ENCODE measurements around the gene KCNJ16. TPM values are rescaled to one million over a fixed set of nuclear protein-coding genes. Genes with fewer than 3 reads are reported as not detected.

The KCNJ16 gene
- total and polyA plus RNA-seq, 2 of the 13 experiments (the other 11 are each of a cell fraction or from before 2014, with no cell fraction given) = not detected

DNA sequence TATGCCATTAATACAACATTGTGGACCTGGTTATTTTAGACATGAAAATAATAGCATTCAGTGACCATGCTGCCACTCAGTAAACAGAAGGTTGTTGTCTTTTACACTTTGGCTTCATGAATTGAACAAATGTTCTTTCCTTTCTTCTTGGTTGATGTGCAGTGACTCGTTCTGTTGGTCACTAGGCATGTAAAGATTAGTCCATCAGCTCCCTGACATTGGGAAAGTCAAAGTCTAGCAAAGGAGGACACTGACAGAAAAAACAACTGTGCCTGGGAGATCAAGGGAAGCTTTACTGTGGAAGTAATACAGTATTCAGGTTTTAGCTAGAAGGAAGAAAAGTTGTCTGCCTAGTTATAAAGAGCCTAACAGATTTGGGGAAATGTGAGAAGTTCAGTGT, 6.9 kb downstream of the KCNJ16 start:
- no peaks in the 10 kb centered on the region for H4K20me1 ChIP-seq (ENCODE audit: insufficient read depth, low read length)
- H2AFZ ChIP-seq (ENCODE audit: low read length) = no peak overlapping the region
- no peak overlapping the region for H3K9ac ChIP-seq (ENCODE audit: insufficient read depth, low read depth, low read length)
- peaks cover 75% of the 10 kb centered on the region for H3K9me3 ChIP-seq (ENCODE audit: low read length)
- H3K4me1 ChIP-seq (ENCODE audit: insufficient read depth, low read length) = no peaks in the 10 kb centered on the region
- no peak overlapping the region for H3K4me2 ChIP-seq (ENCODE audit: low read depth, low read length)
- H3K36me3 ChIP-seq (replicated peaks in 1 of 2; ENCODE audit: control insufficient read depth in 1 of 2, insufficient read depth in 2 of 2, low read length in 2 of 2) = no peaks in the 10 kb centered on the region
- H3K79me2 ChIP-seq (ENCODE audit: insufficient read depth, low read length) = no peaks in the 10 kb centered on the region
- WGBS (ENCODE audit: low lambda C conversion rate) = 0% methylated on average over 1 of the region's 1 CpG
- intact Hi-C loops (cut with micrococcal nuclease; ENCODE audit: unreplicated experiment) = no loop called here
- ChIA-PET CTCF (ENCODE audit: low intra/inter-chr PET ratio, low total read pairs) (no interaction called here), POLR2A (no interaction called here)
- H3K27ac ChIP-seq (ENCODE audit: extremely low read length, insufficient read depth, low read length) = no peak overlapping the region
- FAIRE-seq (no peak), ATAC-seq (no peak), DNase-seq (ENCODE audit: low spot score) (no peak)
- BruUV-seq (replicated peaks) = no TSS peak
- no peaks in the 10 kb centered on the region for H3K27me3 ChIP-seq (ENCODE audit: control insufficient read depth in 1 of 2, insufficient read depth in 2 of 2, low read length in 2 of 2)
- in situ Hi-C loops (cut with HindIII; ENCODE audit: extremely low pct_ligation_motif_present, low pct_unique_long_range_greater_than_20kb) = no loop called here
- no peak overlapping the region for H3K4me3 ChIP-seq (replicated peaks in 1 of 3; ENCODE audit: insufficient read depth in 1 of 3, low read depth in 2 of 3, low read length in 3 of 3)
- no peak for TF ChIP-seq ZNF510 (CRISPR knock-in tag; IDR thresholded peaks at IDR 0.05; ENCODE audit: low read depth)
- TF ChIP-seq DR1 (CRISPR knock-in tag; IDR thresholded peaks at IDR 0.05) = no peak
- TF ChIP-seq ARID5B (CRISPR knock-in tag; IDR thresholded peaks at IDR 0.05) = no peak
- no peak for TF ChIP-seq ZNF235 (CRISPR knock-in tag; IDR thresholded peaks at IDR 0.05; ENCODE audit: borderline replicate concordance)
- TF ChIP-seq FIP1L1 (IDR thresholded peaks at IDR 0.05; ENCODE audit: borderline replicate concordance, insufficient read depth, low read depth, low read length) = no peak
- TF ChIP-seq SP140L (CRISPR knock-in tag; IDR thresholded peaks at IDR 0.05; ENCODE audit: borderline replicate concordance) = no peak
- TF ChIP-seq TBP (CRISPR knock-in tag; IDR thresholded peaks at IDR 0.05) = no peak
- TF ChIP-seq NFYB (CRISPR knock-in tag; IDR thresholded peaks at IDR 0.05) = no peak
- no peak for TF ChIP-seq ZGPAT (CRISPR knock-in tag; IDR thresholded peaks at IDR 0.05)
- TF ChIP-seq HNRNPL (IDR thresholded peaks at IDR 0.05; ENCODE audit: low read depth, low read length) = no peak
- TF ChIP-seq, protein P1, sequence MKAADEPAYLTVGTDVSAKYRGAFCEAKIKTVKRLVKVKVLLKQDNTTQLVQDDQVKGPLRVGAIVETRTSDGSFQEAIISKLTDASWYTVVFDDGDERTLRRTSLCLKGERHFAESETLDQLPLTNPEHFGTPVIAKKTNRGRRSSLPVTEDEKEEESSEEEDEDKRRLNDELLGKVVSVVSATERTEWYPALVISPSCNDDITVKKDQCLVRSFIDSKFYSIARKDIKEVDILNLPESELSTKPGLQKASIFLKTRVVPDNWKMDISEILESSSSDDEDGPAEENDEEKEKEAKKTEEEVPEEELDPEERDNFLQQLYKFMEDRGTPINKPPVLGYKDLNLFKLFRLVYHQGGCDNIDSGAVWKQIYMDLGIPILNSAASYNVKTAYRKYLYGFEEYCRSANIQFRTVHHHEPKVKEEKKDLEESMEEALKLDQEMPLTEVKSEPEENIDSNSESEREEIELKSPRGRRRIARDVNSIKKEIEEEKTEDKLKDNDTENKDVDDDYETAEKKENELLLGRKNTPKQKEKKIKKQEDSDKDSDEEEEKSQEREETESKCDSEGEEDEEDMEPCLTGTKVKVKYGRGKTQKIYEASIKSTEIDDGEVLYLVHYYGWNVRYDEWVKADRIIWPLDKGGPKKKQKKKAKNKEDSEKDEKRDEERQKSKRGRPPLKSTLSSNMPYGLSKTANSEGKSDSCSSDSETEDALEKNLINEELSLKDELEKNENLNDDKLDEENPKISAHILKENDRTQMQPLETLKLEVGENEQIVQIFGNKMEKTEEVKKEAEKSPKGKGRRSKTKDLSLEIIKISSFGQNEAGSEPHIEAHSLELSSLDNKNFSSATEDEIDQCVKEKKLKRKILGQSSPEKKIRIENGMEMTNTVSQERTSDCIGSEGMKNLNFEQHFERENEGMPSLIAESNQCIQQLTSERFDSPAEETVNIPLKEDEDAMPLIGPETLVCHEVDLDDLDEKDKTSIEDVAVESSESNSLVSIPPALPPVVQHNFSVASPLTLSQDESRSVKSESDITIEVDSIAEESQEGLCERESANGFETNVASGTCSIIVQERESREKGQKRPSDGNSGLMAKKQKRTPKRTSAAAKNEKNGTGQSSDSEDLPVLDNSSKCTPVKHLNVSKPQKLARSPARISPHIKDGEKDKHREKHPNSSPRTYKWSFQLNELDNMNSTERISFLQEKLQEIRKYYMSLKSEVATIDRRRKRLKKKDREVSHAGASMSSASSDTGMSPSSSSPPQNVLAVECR (CRISPR knock-in tag; IDR thresholded peaks at IDR 0.05; ENCODE audit: borderline replicate concordance) = no peak
- no peak for TF ChIP-seq ADNP (CRISPR knock-in tag; IDR thresholded peaks at IDR 0.05)
- TF ChIP-seq ZNF326 (CRISPR knock-in tag; IDR thresholded peaks at IDR 0.05; ENCODE audit: borderline replicate concordance) = no peak
- no peak for TF ChIP-seq ZEB1 (IDR thresholded peaks at IDR 0.05; ENCODE audit: insufficient replicate concordance, low read depth)
- no peak for TF ChIP-seq RBM39 (IDR thresholded peaks at IDR 0.05; ENCODE audit: low read depth, low read length, poor library complexity, severe bottlenecking)

Data from HepG2 (cell line).